Measurements from ENCODE around the gene RESP18.
A peak's percentile ranks its signal among the peaks of the same experiment; 100 is the strongest.
"Not testable (repeated sequence)": the region's sequence is repeated elsewhere in the genome, so short reads cannot be mapped to it uniquely, and the experiment has no call there.

Gene RESP18

DNA sequence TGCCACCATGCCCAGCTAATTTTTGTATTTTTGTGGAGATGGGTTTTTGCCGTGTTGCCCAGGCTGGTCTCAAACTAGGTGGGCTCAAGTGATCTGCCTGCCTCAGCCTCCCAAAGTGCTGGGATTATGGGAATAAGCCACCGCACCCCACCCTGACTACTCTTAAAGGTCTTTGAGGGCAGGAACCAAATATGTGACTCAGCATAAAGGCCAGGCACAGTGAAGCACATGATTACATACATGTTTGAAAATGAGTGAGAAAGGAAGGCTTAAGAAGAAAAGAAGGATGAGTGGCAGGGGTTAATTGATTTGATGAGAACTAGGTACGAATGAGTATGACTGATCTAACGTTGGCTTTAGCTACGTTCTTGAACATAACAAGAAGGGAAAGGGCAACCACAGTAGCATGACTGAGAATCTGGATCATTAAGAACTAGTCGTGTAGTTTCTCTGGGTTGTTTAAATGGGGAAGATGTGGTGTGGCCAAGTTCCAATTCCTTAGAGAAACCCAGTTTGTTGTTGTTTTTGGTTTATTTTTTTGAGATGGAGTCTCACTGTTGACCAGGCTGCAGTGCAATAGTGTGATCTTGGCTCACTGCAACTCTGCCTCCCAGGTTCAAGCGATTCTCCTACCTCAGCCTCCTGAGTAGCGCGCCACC is 6.8 kb downstream of the RESP18 start:
- no peak for DNase-seq (ENCODE audit: low spot score)

GRCh38 chr2:219325136-219325535 is 7.4 kb downstream of the RESP18 start:
- no peak for DNase-seq (ENCODE audit: low spot score)

DNA sequence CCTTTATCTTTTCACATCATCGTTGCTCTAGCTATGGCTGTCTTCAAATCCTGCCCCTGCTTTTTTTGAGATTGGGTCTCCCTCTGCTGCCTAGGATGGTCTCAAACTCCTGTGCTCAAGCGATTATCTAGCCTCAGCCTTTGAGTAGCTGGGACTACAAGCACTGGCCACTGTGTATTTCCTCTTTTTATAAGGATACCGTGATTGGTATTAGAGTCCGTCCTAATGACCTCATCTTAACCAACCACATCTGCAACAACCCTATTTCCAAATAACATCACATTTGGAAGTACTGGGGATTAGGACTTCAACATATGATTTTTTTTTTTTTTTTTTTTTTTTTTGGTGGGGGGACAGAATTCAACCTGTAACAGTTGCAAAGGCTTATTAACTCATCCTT is 9.1 kb downstream of the RESP18 start:
- DNase-seq (ENCODE audit: low spot score), result no peak

DNA sequence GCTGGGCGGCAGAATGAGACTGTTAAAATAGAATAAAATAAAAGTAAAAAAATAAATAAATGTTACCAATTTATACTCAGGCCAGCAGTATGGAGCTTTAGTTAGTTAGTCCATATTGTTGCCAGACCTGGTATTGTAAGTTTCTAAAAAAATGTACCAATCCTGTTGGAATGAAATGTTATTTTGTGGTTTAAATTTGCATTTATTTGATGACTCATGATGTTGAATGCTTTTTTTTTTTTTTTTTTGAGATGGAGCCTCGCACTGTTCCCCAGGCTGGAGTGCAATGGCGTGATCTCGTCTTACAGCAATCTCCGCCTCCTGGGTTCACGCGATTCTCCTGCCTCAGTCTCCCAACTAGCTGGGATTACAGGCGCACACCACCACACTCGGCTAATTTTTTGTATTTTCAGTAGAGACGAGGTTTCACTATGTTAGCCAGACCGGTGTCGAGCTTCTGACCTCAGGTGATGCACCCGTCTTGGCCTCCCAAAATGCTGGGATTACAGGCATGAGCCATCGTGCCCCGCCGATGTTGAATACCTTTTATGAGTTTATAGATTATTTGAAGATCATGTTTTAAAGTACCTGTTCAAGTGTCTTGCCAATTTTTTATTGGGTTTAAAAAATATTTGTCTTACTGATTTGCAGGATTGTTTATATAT is 17.6 kb downstream of the RESP18 start:
- no peak for DNase-seq (ENCODE audit: low spot score)

GRCh38 chr2:219312683-219313263 is 19.8 kb downstream of the RESP18 start:
- DNase-seq (ENCODE audit: low spot score), result not testable (repeated sequence)

- DNase-seq (ENCODE audit: low spot score), result no peak
Measured at GRCh38 chr2:219309278-219309677, 23.3 kb downstream of the RESP18 start, which contains the start of gene PTPRN. Gene PTPRN, minus strand, starts transcription at chr2:219309401. Its CDS starts 69 bp downstream, at chr2:219309332.

- peak; percentile 89 for DNase-seq (ENCODE audit: low spot score)
Measured at GRCh38 chr2:219308142-219309101, 24.1 kb downstream of the RESP18 start.

GRCh38 chr2:219306047-219306446 is 26.5 kb downstream of the RESP18 start:
- no peak for DNase-seq (ENCODE audit: low spot score)

GRCh38 chr2:219304223-219304622 is 28.3 kb downstream of the RESP18 start:
- no peak for DNase-seq (ENCODE audit: low spot score)

GRCh38 chr2:219302412-219302968 is 30.1 kb downstream of the RESP18 start:
- DNase-seq (ENCODE audit: low spot score), result no peak

DNA sequence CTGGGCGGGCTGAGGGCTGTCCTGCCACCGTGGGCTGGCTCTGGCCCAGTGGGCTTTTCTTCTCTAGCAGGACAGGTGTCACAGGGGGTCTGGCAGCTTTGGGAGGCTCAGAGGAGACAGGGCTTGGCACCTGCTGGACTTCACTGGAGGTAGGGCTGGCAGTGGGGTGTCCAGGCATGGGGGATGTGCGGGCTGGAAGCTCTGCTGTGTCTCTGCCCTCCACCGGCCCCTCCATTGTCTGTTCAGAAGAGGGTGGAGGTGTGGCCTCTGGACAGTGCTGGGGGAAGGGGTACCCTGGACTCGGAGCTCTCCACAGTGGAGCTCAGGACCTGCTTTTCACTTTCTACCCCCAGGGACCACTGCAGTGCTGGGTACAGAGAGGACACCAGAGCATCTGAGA is 32.5 kb downstream of the RESP18 start:
- no peak for DNase-seq (ENCODE audit: low spot score)

GRCh38 chr2:219299372-219299760 is 33.2 kb downstream of the RESP18 start:
- DNase-seq (ENCODE audit: low spot score), result no peak

DNA sequence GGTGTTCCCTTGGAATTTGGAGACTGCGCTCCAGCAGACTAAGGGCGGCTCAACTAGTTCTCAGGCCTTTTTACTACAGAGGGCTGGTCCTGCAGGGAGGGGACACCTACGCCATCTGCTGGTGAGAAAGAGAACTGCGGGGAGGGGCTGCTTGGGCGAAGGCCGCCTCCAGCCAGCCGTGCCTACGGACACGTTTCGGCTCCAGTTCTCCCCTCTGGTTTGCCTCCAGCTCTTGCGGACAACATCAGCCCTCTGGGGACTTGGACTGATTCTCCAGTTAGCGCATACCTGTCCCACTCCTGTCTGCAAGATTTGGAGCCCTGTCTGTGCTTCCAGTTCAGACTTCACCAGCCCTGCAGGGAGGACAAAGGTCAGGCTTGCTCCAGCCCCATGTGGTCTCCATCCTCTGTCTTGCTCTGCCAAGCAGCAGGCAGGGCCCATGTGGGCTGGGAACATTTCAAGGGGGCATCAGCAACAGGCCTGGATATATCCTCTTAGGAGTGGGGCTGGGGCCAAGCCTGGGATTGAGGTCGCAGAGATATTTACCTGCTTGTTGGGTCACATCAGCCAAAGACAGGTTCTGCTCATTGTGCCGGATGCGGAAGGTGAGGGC is 33.7 kb downstream of the RESP18 start:
- peak; percentile 95 for DNase-seq (ENCODE audit: low spot score)

DNA sequence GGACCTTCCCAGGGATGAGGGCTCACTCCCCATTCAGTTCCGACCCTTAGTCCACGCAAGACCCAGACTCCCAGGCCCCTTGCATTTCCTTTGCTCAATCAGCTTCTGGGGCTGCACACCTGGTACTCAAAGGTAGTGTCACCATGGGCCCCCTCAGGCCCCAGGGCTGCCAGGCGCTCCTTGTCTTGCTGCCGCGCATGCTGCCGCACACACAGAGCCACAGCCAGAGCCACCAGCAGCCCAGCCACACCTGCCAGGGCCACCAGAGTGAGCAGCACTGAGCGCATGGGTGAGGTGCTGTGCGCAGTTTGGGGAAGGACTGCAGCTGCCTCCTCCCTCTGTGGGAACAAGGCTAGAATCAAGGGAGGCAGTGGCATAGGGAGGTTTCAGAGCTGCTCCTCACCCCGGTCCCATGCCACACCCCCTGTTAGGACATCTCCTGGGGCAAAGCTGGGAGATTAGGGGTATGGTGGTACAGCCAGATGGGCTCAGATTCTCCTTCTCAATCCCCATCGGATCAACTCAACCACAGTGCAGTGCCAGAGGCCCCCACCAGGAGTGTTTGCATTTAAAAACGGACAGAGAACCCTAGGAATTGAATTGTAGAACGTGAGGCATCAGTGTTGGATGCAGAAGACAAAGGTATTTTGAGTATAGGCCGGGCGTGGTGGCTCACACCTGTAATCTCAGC is 34.6 kb downstream of the RESP18 start:
- DNase-seq (ENCODE audit: low spot score), result no peak

DNA sequence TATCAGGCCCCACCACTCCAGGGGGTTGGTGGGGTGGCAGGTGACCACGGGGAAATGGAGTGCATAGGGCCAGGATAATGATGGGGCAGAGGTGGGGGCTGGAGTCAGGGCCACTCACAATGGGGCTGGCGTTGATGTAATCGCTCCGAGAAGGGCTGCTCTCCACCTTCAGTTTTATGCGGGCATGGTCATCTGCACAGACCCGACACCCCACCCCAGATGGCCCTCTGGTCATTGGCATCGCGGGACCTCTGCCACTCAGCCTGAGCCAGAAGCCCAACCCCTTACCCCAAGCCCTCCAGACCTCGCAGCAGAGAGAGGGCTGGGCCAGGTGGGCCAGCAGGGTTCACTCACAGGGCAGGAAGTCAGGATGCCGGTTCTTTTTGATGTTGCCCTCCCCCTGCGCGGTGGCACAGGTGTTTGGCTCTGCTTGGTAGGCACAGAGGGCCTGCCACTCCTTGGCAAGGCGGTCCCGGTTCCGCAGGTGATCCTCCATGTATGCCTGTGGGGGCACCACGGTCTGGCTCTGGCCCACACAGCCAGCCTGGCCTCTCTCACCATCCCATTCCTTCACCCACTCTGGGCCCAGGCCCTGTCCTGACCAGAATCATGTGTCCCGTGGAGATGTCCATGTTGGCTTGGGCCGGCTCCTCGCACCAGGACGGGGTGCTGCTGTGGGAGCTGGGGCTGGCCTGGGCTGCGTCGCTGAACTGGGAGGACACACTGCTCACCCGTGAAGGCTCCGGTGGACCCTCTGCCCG is 35.7 kb downstream of the RESP18 start:
- no peak for DNase-seq (ENCODE audit: low spot score)

GRCh38 chr2:219296142-219296541 is 36.4 kb downstream of the RESP18 start:
- no peak for DNase-seq (ENCODE audit: low spot score)

- DNase-seq (ENCODE audit: low spot score), result peak; percentile 96
Measured at GRCh38 chr2:219294356-219295351, 37.9 kb downstream of the RESP18 start.

DNA sequence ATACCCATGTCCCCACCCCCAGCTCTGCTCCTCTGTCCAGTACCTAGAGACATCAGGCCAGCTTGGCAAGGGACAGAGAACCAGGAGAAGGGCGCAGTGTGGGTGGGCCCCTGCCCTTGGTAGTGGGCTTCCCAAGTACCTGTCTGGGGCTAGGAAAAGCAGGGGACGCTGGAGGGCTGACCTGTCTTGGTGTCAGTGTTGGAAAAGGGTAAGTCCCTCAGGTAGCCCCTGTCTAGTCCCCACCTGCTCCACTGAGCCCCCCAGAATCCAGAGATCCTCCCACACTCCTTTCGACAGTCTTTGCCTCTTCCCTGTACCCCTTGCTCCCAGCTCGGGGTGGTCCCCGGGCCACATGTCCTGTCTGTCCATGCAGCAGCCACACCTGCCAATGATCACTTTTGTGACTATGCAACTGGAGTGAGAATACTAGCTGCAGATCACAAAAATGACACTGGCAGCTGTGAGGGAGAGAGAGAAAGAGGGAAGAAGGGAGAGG is 38.8 kb downstream of the RESP18 start:
- DNase-seq (ENCODE audit: low spot score), result no peak

- no peak for DNase-seq (ENCODE audit: low spot score)
Measured at GRCh38 chr2:219292616-219293015, 39.9 kb downstream of the RESP18 start.

Data from GM03348 (cell line).